Transverse colon (tissue), 4 donors: Measurements from ENCODE around the gene ABHD12.

ENCODE experiments used
- CTCF ChIP-seq, 5 experiments: fragments of 200-600 bp in 3 of 5; fragments of 450-650 bp in 2 of 5; sonication (generic) in 3 of 5; IDR thresholded peaks; 1 replicate in 2 of 5; 2 replicates in 3 of 5; pipeline ENCODE4 v1.5.1; 2016 to 2017; ENCODE audit warnings: antibody characterized with exemption in 5 of 5, inconsistent platforms in 3 of 5, mild to moderate bottlenecking in 2 of 5, moderate library complexity in 1 of 5
- EP300 ChIP-seq: sonication (generic); formaldehyde crosslinking; IDR thresholded peaks from one replicate; pipeline ENCODE4 v1.6.1; 2017; ENCODE audit warnings: antibody characterized with exemption, low read depth
- POLR2A ChIP-seq: fragments of 450-650 bp; IDR thresholded peaks from one replicate; pipeline ENCODE4 v1.6.1; 2016; ENCODE audit warnings: antibody characterized with exemption, mild to moderate bottlenecking, moderate library complexity
- POLR2AphosphoS5 ChIP-seq, 3 donors: sonication (generic); formaldehyde crosslinking; IDR thresholded peaks; one replicate each; pipeline ENCODE4 v1.6.1; 2016; ENCODE audit warnings: antibody characterized with exemption in 3 of 3

- TF ChIP-seq CTCF (IDR thresholded peaks at IDR 0.05) (no peak), POLR2AphosphoS5 (IDR thresholded peaks at IDR 0.05) (no peak), POLR2A (no peak), EP300 (no peak)
Observed at GRCh38 chr20:25323496-25324246, 67.0 kb downstream of the ABHD12 start.
